Spleen (tissue), 11 donors: ENCODE measurements around the gene ATF6. TPM values are rescaled to one million over a fixed set of nuclear protein-coding genes. Genes with fewer than 3 reads are reported as not detected.

ENCODE experiments used
- DNase-seq: peaks from one replicate; pipeline ENCODE4 v3.0.0-alpha.2; 2020
- H3K27ac ChIP-seq, 8 donors: fragments of 200-600 bp; sonication (generic) in 7 of 8; 1 replicate in 4 of 8; 2 replicates in 4 of 8; pipeline versions ENCODE4 v1.5.0 to v1.8.0; 2016 to 2021; ENCODE audit warnings: inconsistent platforms in 4 of 8, mild to moderate bottlenecking in 4 of 8, moderate library complexity in 1 of 8
- H3K27me3 ChIP-seq, 7 donors: fragments of 200-600 bp; sonication (generic) in 6 of 7; replicated peaks in 1 of 7; 1 replicate in 4 of 7; 2 replicates in 3 of 7; pipeline versions ENCODE4 v1.5.0 to v1.8.0; 2016 to 2021; ENCODE audit warnings: inconsistent platforms in 3 of 7, mild to moderate bottlenecking in 1 of 7
- H3K36me3 ChIP-seq, 6 donors: fragments of 200-600 bp; sonication (generic) in 5 of 6; 1 replicate in 4 of 6; 2 replicates in 2 of 6; pipeline versions ENCODE4 v1.5.0 to v1.8.0; 2016 to 2021; ENCODE audit warnings: inconsistent platforms in 2 of 6
- H3K4me1 ChIP-seq, 6 donors: fragments of 200-600 bp; sonication (generic) in 5 of 6; 1 replicate in 3 of 6; 2 replicates in 3 of 6; pipeline versions ENCODE4 v1.5.0 to v1.8.0; 2016 to 2021; ENCODE audit warnings: inconsistent platforms in 3 of 6
- H3K4me3 ChIP-seq, 8 donors: fragments of 200-600 bp; sonication (generic) in 7 of 8; 1 replicate in 4 of 8; 2 replicates in 4 of 8; pipeline versions ENCODE4 v1.5.0 to v1.8.0; 2016 to 2021; ENCODE audit warnings: inconsistent platforms in 4 of 8, mild to moderate bottlenecking in 4 of 8, moderate library complexity in 2 of 8
- H3K9me3 ChIP-seq, 8 donors: fragments of 200-600 bp; sonication (generic) in 7 of 8; 1 replicate in 4 of 8; 2 replicates in 4 of 8; pipeline versions ENCODE4 v1.5.0 to v1.8.0; 2016 to 2021; ENCODE audit warnings: inconsistent platforms in 4 of 8
- CTCF ChIP-seq, 11 experiments: fragments of 200-600 bp in 7 of 11; fragments of 450-650 bp in 4 of 11; sonication (generic) in 4 of 11; IDR thresholded peaks in 8 of 11; conservative IDR thresholded peaks in 3 of 11; 1 replicate in 7 of 11; 2 replicates in 4 of 11; pipeline versions ENCODE4 v1.4.0 to v1.8.0; 2016 to 2021; ENCODE audit warnings: antibody characterized with exemption in 11 of 11, inconsistent platforms in 4 of 11, mild to moderate bottlenecking in 1 of 11
- POLR2A ChIP-seq, 3 donors: fragments of 450-650 bp; IDR thresholded peaks; one replicate each; pipeline ENCODE4 v1.5.1; 2017; ENCODE audit warnings: antibody characterized with exemption in 3 of 3, mild to moderate bottlenecking in 1 of 3
- POLR2AphosphoS5 ChIP-seq, 3 donors: sonication (generic); formaldehyde crosslinking; IDR thresholded peaks; one replicate each; pipeline ENCODE4 v1.5.1; 2017; ENCODE audit warnings: antibody characterized with exemption in 3 of 3
- WGBS, 5 donors: extraction: QIAGEN DNeasy Blood & Tissue Kit in 3 of 5; methylation state at CpG; one replicate each; pipeline versions ENCODE4 v1.1.5 to v1.1.7; 2013 to 2018; 5-methylcytosine and 5-hydroxymethylcytosine counted together
- intact Hi-C: fragments of 100-400 bp; cut with DNase I; formaldehyde crosslinking; loops from one replicate; pipeline ENCODE4 v1.15.0; 2023; ENCODE audit warnings: low total_unique reads
- polyA plus RNA-seq, 3 donors: library from polyadenylated mRNA; stranded (reverse); fragments of 200-250 nt; gene quantifications; one replicate each; pipeline ENCODE4 v1.2.1, GENCODE V29; 2013
- total RNA-seq, 7 donors: library from RNA; depleted of rRNA in 3 of 7; stranded (reverse); fragments of >200 nt in 3 of 7; fragmentation: NEBNext Ultra II Directional in 4 of 7; extraction: Animal tissue kit (Norgen Biotek cat#: 25700) in 4 of 7; gene quantifications; one replicate each; pipeline versions ENCODE4 v1.1.0 to v1.2.1, GENCODE V29; 2016 to 2021
- donor health status: healthy with polysubstance abuse.
- donor health status: DM: no; HTN: no; CAD: no; lungs with moderate emphysema.
- donor health status: DM: no; HTN: no; CAD: no.
- donor health status: Bipolar disorder and iron deficiency.
- donor health status: healthy.
- donor health status: DM: no; HTN: no; CAD: no.
- donor health status: DM: yes; HTN: yes; CAD: no.

The ATF6 gene
- total and polyA plus RNA-seq, 10 donors: 2.5 to 46.8 (median 33.0) TPM

GRCh38 chr1:161782886-161783285 is 16.8 kb downstream of the ATF6 start:
- Histone ChIP-seq H3K4me1 (peaks cover 0 to 22% (median 12%) of the 10 kb centered on the region in 6 donors), H3K36me3 (peaks cover 2 to 83% (median 46%) of the 10 kb centered on the region in 6 donors), H3K9me3 (no peaks in the 10 kb centered on the region), H3K4me3 (no peak overlapping the region), H3K27me3 (no peaks in the 10 kb centered on the region), H3K27ac (no peak overlapping the region)
- WGBS, 5 donors: 96 to 100% (median 98%) methylated on average over 4 of the region's 4 CpGs
- no peak for DNase-seq
- TF ChIP-seq POLR2A (IDR thresholded peaks at IDR 0.05): no peak
- TF ChIP-seq POLR2AphosphoS5 (IDR thresholded peaks at IDR 0.05): no peak
- TF ChIP-seq CTCF (IDR thresholded peaks at IDR 0.05 in 8 of 11, conservative IDR thresholded peaks at IDR 0.05 in 3 of 11): no peak
- intact Hi-C loops: no loop called here

GRCh38 chr1:161784968-161785367 is 18.8 kb downstream of the ATF6 start:
- H3K27ac ChIP-seq: peak overlapping the region in 1 of 8 donors; percentile 1
- no peaks in the 10 kb centered on the region for H3K27me3 ChIP-seq
- H3K4me1 ChIP-seq: peaks cover 0 to under 1% (median 0%) of the 10 kb centered on the region in 6 donors
- no peaks in the 10 kb centered on the region for H3K9me3 ChIP-seq
- DNase-seq: no peak
- 83 to 92% (median 89%) methylated on average over 1 of the region's 1 CpG for WGBS, 5 donors
- intact Hi-C loops: no loop called here
- peaks cover 4 to 94% (median 52%) of the 10 kb centered on the region in 6 donors for H3K36me3 ChIP-seq
- H3K4me3 ChIP-seq: no peak overlapping the region
- no peak for TF ChIP-seq CTCF (IDR thresholded peaks at IDR 0.05 in 8 of 11, conservative IDR thresholded peaks at IDR 0.05 in 3 of 11)
- TF ChIP-seq POLR2A (IDR thresholded peaks at IDR 0.05): no peak
- no peak for TF ChIP-seq POLR2AphosphoS5 (IDR thresholded peaks at IDR 0.05)

- TF ChIP-seq CTCF (IDR thresholded peaks at IDR 0.05 in 8 of 11, conservative IDR thresholded peaks at IDR 0.05 in 3 of 11) (no peak), POLR2AphosphoS5 (IDR thresholded peaks at IDR 0.05) (no peak), POLR2A (IDR thresholded peaks at IDR 0.05) (no peak)
- no peaks in the 10 kb centered on the region for H3K9me3 ChIP-seq
- peaks cover 4 to 96% (median 59%) of the 10 kb centered on the region in 6 donors for H3K36me3 ChIP-seq
- no peak overlapping the region for H3K27ac ChIP-seq
- no peak for DNase-seq
- WGBS, 5 donors: 86 to 92% (median 88%) methylated on average over 4 of the region's 4 CpGs
- no peak overlapping the region for H3K4me3 ChIP-seq
- H3K4me1 ChIP-seq: no peaks in the 10 kb centered on the region
- intact Hi-C loops: no loop called here
- H3K27me3 ChIP-seq: no peaks in the 10 kb centered on the region
Measured at GRCh38 chr1:161787355-161787754, 21.2 kb downstream of the ATF6 start.

GRCh38 chr1:161790587-161791317 is 24.6 kb downstream of the ATF6 start:
- no peak for DNase-seq
- WGBS, 5 donors: 75 to 95% (median 91%) methylated on average over 4 of the region's 4 CpGs
- no peak for TF ChIP-seq CTCF (IDR thresholded peaks at IDR 0.05 in 8 of 11, conservative IDR thresholded peaks at IDR 0.05 in 3 of 11)
- no peak for TF ChIP-seq POLR2A (IDR thresholded peaks at IDR 0.05)
- H3K4me3 ChIP-seq: no peak overlapping the region
- H3K4me1 ChIP-seq: no peaks in the 10 kb centered on the region
- peaks cover 4 to 96% (median 66%) of the 10 kb centered on the region in 6 donors for H3K36me3 ChIP-seq
- H3K27me3 ChIP-seq: no peaks in the 10 kb centered on the region
- intact Hi-C loops: loop anchor here (10.0 kb wide), 1 partner anchor 244 kb away; no protein-coding TSS in a partner anchor
- no peaks in the 10 kb centered on the region for H3K9me3 ChIP-seq
- H3K27ac ChIP-seq: no peak overlapping the region
